Measurements from ENCODE around the gene CAPZB.

DNA sequence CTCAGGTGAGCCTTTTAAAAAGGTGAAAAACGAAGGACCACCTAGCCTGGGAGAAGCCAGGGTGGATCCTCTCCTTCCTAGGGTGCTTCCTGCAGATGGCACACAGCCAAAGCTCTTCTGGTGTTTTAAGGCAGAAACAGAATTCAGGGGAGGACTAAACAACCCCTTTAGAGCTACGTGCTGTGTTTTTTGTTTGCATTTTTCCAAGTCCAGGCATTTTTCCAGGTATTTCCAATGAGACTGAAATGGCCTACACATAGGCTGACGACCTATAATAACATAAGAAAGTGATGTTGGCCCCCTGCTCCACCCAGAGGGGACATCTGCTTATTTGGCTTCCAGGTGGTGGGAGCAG is 83.8 kb downstream of the CAPZB start:
- no peak for TF ChIP-seq POLR2A (IDR thresholded peaks at IDR 0.05)
- TF ChIP-seq, protein P1, sequence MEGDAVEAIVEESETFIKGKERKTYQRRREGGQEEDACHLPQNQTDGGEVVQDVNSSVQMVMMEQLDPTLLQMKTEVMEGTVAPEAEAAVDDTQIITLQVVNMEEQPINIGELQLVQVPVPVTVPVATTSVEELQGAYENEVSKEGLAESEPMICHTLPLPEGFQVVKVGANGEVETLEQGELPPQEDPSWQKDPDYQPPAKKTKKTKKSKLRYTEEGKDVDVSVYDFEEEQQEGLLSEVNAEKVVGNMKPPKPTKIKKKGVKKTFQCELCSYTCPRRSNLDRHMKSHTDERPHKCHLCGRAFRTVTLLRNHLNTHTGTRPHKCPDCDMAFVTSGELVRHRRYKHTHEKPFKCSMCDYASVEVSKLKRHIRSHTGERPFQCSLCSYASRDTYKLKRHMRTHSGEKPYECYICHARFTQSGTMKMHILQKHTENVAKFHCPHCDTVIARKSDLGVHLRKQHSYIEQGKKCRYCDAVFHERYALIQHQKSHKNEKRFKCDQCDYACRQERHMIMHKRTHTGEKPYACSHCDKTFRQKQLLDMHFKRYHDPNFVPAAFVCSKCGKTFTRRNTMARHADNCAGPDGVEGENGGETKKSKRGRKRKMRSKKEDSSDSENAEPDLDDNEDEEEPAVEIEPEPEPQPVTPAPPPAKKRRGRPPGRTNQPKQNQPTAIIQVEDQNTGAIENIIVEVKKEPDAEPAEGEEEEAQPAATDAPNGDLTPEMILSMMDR (IDR thresholded peaks at IDR 0.05): no peak
